GM11168 (cell line): Measurements from ENCODE around the gene ASPSCR1.

Experiments
- in situ Hi-C: fragments of 300-500 bp; cut with MboI; formaldehyde crosslinking; loops from one replicate; pipeline ENCODE4 v1.12.0; 2022; ENCODE audit warnings: low sequenced_read_pairs; ENCODE audit not compliant: unreplicated experiment

Gene ASPSCR1

GRCh38 chr17:81959362-81960129 is 17.9 kb upstream of the ASPSCR1 start:
- in situ Hi-C loops = no loop called here

- in situ Hi-C loops = no loop called here
Observed at GRCh38 chr17:81960130-81960958, 17.1 kb upstream of the ASPSCR1 start.

GRCh38 chr17:81961087-81961511 is 16.3 kb upstream of the ASPSCR1 start, which contains the start of gene NOTUM:
TSS of gene NOTUM (minus strand) at chr17:81961187. CDS start at chr17:81960909, 278 bp downstream.
- in situ Hi-C loops = no loop called here

- in situ Hi-C loops = no loop called here
Observed at GRCh38 chr17:81961521-81962498, 15.6 kb upstream of the ASPSCR1 start.

GRCh38 chr17:81962499-81963441 is 14.7 kb upstream of the ASPSCR1 start:
- in situ Hi-C loops = no loop called here

- in situ Hi-C loops = no loop called here
Observed at GRCh38 chr17:81964081-81964849, 13.2 kb upstream of the ASPSCR1 start.

GRCh38 chr17:81966343-81967243 is 10.8 kb upstream of the ASPSCR1 start:
- in situ Hi-C loops = no loop called here

GRCh38 chr17:81967244-81967532 is 10.2 kb upstream of the ASPSCR1 start:
- in situ Hi-C loops = no loop called here

GRCh38 chr17:81967533-81968395 is 9.7 kb upstream of the ASPSCR1 start:
- in situ Hi-C loops = no loop called here

GRCh38 chr17:81968396-81968745 is 9.1 kb upstream of the ASPSCR1 start:
- in situ Hi-C loops = no loop called here

GRCh38 chr17:81968850-81969812 is 8.3 kb upstream of the ASPSCR1 start:
- in situ Hi-C loops = no loop called here

- in situ Hi-C loops = no loop called here
Observed at GRCh38 chr17:81973432-81973831, 4.0 kb upstream of the ASPSCR1 start.

- in situ Hi-C loops = no loop called here
Observed at GRCh38 chr17:81976332-81977210, 858 bp upstream of the ASPSCR1 start.

GRCh38 chr17:81978524-81979298 is 1.3 kb downstream of the ASPSCR1 start:
- in situ Hi-C loops = no loop called here
